ENCODE measurements around the gene C22orf23. TPM values are rescaled to one million over a fixed set of nuclear protein-coding genes. Genes with fewer than 3 reads are reported as not detected.

C22orf23 gene
- total RNA-seq, 6 experiments from 2014 or later, result 0.43 to 0.73 (median 0.54) TPM

DNA sequence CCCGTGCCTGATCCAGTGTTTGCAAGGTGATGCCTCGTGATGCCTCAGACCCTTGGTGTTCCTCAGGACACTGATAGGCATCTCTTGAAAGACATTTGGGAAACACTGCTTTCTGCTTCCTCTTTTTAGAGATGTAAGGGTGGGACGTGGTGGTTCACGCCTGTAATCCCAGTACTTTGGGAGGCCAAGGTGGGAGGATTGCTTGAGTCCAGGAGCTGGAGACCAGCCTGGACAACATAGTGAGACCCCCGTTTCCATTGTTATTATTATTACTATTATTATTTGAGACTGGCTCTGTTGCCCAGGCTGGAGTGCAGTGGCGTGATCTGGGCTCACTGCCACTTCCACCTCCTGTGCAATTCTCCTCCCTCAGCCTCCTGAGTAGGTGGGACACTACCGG is 37.5 kb upstream of the C22orf23 start:
- TF ChIP-seq, protein P1, sequence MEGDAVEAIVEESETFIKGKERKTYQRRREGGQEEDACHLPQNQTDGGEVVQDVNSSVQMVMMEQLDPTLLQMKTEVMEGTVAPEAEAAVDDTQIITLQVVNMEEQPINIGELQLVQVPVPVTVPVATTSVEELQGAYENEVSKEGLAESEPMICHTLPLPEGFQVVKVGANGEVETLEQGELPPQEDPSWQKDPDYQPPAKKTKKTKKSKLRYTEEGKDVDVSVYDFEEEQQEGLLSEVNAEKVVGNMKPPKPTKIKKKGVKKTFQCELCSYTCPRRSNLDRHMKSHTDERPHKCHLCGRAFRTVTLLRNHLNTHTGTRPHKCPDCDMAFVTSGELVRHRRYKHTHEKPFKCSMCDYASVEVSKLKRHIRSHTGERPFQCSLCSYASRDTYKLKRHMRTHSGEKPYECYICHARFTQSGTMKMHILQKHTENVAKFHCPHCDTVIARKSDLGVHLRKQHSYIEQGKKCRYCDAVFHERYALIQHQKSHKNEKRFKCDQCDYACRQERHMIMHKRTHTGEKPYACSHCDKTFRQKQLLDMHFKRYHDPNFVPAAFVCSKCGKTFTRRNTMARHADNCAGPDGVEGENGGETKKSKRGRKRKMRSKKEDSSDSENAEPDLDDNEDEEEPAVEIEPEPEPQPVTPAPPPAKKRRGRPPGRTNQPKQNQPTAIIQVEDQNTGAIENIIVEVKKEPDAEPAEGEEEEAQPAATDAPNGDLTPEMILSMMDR (IDR thresholded peaks at IDR 0.05), result no peak
- H3K4me1 Mint-ChIP-seq (ENCODE audit: low read depth), result no peaks in the 10 kb centered on the region
- peaks cover 9% of the 10 kb centered on the region; the same call in 1 of the 2 replicates for H3K27me3 Mint-ChIP-seq (ENCODE audit: insufficient read depth)
- no peaks in the 10 kb centered on the region for H3K9me3 Mint-ChIP-seq
- no peaks in the 10 kb centered on the region for H3K36me3 Mint-ChIP-seq (ENCODE audit: low read depth)
- H3K27ac Mint-ChIP-seq, result no peak overlapping the region
- no peak for DNase-seq
- H3K4me3 Mint-ChIP-seq, result no peak overlapping the region

DNA sequence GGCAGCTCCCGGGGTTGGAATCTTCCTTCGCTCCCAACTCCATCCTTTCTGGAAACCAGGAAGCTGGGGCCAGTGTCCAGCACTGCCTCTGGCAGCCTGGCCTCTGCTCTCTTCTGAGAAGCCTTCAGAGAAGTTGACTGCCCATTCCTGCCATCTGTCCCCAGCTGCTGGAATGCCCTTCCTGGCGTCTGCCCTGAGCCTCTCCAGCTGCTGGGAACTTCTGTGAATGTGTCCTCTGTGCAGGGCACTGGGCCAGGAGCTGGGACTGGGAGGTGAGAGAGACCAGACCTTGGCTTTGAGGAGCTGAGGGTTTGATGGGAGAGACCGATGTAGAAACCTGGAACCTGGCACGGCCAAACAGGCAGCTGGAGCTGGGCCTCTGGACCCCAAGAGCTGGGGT is 36.9 kb upstream of the C22orf23 start:
- H3K9me3 Mint-ChIP-seq, result no peaks in the 10 kb centered on the region
- no peak for DNase-seq
- no peaks in the 10 kb centered on the region for H3K36me3 Mint-ChIP-seq (ENCODE audit: low read depth)

DNA sequence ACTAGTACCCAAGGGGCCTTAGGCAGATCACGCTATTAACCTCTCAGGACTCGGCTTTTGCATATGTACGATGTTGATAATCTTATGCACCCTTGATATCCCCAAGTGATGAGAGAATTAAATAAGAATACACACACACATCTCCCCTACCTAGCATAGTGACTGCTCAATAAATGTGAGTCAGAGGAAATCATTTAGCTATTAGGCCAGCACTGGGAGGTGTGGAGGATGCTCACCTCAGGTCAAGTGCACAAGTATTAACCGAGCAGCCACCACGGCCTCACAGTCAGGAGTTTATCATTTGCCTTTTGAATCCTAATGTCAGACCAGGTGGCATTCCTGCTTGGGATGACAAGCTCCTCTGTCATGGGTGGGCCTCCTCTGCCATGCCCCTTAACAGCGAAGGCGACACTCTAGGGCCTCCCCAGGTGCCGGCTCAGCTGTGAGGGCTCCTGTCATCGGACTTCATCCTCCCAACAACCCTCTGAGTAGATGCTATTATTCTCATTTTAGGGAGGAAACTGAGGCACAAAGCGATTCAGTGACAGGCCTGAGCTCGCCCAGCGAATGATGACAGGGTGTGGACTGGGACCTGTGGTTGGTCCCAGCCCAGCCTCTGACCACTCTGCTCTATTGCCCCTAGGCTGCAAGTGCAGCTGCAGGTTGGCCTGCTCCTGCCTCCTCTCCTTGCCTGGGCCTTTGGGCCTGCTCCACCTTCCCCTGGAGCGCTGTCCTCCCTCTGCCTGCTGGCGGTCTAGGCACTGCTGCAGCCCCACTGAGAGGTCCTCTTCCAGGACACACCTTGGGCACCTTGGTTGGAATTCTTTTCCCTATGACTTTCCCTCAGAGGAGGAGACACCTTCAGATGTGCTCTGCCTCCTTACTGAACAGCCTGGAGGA is 36.0 kb upstream of the C22orf23 start:
- Mint-ChIP-seq H3K4me3 (no peak overlapping the region), H3K36me3 (ENCODE audit: low read depth) (no peaks in the 10 kb centered on the region), H3K9me3 (no peaks in the 10 kb centered on the region), H3K27ac (no peak overlapping the region), H3K27me3 (ENCODE audit: insufficient read depth) (peaks cover 11% of the 10 kb centered on the region; the same call in 1 of the 2 replicates), H3K4me1 (ENCODE audit: low read depth) (no peaks in the 10 kb centered on the region)
- TF ChIP-seq, protein P1 (IDR thresholded peaks at IDR 0.05), result no peak
- DNase-seq, result no peak

More for the DNA sequence above, 36.9 kb upstream of the C22orf23 start:
- H3K4me3 Mint-ChIP-seq, result no peak overlapping the region
- TF ChIP-seq, protein P1 (IDR thresholded peaks at IDR 0.05), result no peak
- no peak overlapping the region for H3K27ac Mint-ChIP-seq
- H3K27me3 Mint-ChIP-seq (ENCODE audit: insufficient read depth), result peaks cover 11% of the 10 kb centered on the region; the same call in 1 of the 2 replicates
- H3K4me1 Mint-ChIP-seq (ENCODE audit: low read depth), result no peaks in the 10 kb centered on the region

DNA sequence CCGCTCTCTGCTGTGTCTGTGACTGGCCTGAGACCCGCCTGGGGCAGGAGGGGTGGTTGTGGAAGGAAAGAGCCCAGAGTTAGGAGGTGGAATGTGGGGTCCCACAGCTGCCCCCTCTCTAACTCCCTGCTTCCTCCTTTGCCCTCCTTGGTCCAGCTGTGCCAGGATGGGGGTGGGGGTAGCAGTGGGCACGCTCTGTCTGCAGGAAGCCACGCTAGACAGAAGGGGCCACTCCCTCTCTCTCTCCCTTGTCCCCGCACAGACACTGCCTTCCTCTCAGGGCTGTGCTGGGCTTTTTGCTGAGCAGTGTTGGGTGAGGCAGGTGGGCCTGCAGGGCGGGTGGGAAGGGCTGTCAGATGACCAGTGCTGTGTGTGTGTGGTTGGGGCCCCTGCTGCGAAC is 33.0 kb upstream of the C22orf23 start:
- H3K27me3 Mint-ChIP-seq (ENCODE audit: insufficient read depth), result peaks cover 5% of the 10 kb centered on the region; the same call in 1 of the 2 replicates
- no peaks in the 10 kb centered on the region for H3K36me3 Mint-ChIP-seq (ENCODE audit: low read depth)
- no peak for DNase-seq
- H3K9me3 Mint-ChIP-seq, result no peaks in the 10 kb centered on the region
- no peak overlapping the region for H3K27ac Mint-ChIP-seq
- no peak overlapping the region for H3K4me3 Mint-ChIP-seq
- TF ChIP-seq, protein P1 (IDR thresholded peaks at IDR 0.05), result no peak
- no peaks in the 10 kb centered on the region for H3K4me1 Mint-ChIP-seq (ENCODE audit: low read depth)

DNA sequence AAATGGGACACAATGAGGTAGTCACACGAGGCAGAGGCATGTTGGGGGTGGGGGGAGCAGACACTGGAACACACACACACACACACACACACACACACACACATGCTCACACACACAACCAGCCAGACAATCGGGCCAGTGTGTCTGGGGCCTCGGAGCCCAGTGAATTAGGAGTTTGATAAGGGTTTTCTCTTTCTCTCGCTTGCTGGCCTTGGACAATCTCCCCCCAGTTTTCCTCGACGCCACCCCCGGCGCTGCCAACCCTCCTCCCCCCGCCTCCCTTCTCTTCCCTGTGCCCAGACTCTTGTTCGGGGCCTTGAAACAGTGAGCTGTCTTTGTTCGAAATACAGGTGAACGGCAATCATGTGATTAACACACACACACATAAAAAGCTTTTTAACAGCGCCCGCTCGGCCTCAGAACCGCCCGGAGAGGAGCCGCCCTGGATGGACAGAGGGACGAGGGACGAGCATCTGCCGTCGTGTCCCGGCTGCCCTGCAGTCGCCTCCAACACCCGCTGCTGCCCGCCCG is 32.4 kb upstream of the C22orf23 start:
- Mint-ChIP-seq H3K9me3 (no peaks in the 10 kb centered on the region), H3K4me1 (ENCODE audit: low read depth) (no peaks in the 10 kb centered on the region), H3K27me3 (ENCODE audit: insufficient read depth) (peaks cover 5% of the 10 kb centered on the region; the same call in 1 of the 2 replicates), H3K36me3 (ENCODE audit: low read depth) (no peaks in the 10 kb centered on the region), H3K27ac (no peak overlapping the region), H3K4me3 (no peak overlapping the region)
- no peak for DNase-seq
- TF ChIP-seq, protein P1 (IDR thresholded peaks at IDR 0.05), result no peak
